Liver (tissue), 3 donors: Measurements from ENCODE around the gene CCDC141.

Experiments
- EGR1 ChIP-seq, 2 donors: IDR thresholded peaks; 2 replicates each; pipeline ENCODE4 v1.6.1; 2016 to 2018; ENCODE audit warnings: antibody characterized with exemption in 2 of 2, low read depth in 2 of 2
- RAD21 ChIP-seq, 2 donors: IDR thresholded peaks; 2 replicates each; pipeline ENCODE4 v1.6.1; 2016; ENCODE audit warnings: antibody characterized with exemption in 2 of 2, mild to moderate bottlenecking in 2 of 2
- SP1 ChIP-seq: IDR thresholded peaks from 2 replicates; pipeline ENCODE4 v1.6.1; 2018; ENCODE audit warnings: antibody characterized with exemption, mild to moderate bottlenecking
- TAF1 ChIP-seq: conservative IDR thresholded peaks from 2 replicates; pipeline ENCODE4 v1.6.1; 2016; ENCODE audit warnings: antibody characterized with exemption, mild to moderate bottlenecking
- YY1 ChIP-seq: IDR thresholded peaks from 2 replicates; pipeline ENCODE4 v1.6.1; 2016; ENCODE audit warnings: antibody characterized with exemption, mild to moderate bottlenecking
- TF ChIP-seq, protein P1 (sequence below): fragments of 150-350 bp; IDR thresholded peaks from 2 replicates; pipeline ENCODE4 v1.5.1; 2017; ENCODE audit warnings: improper control_type of control experiment, low read depth, low read length; ENCODE audit not compliant: missing input control
- TF ChIP-seq, protein P2 (sequence below): IDR thresholded peaks from 2 replicates; pipeline ENCODE4 v1.6.1; 2016; ENCODE audit warnings: antibody characterized with exemption
- TF ChIP-seq, protein P3 (sequence below): IDR thresholded peaks from 2 replicates; pipeline ENCODE4 v1.6.1; 2016; ENCODE audit warnings: antibody characterized with exemption, mild to moderate bottlenecking
- donor health status: healthy.
- donor health status: healthy.

DNA sequence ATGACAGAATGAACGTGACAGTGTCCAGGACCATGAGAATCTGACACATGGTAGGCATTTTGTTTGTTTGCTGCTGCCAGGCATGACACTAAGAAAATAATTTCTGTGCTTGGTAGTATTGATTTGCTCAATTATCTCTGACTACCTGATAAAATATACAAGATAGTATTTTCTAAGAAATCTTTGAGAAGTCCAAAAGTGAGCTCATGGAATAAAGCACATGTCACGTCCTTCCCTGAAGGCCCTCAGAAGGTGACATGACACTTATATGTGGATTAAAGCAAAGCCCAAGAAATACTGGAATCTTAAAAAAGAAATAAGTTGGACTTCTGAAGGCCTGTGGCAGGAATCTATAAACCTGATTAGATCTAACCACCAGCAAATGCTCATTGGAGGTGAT, 238.9 kb downstream of the CCDC141 start:
- TF ChIP-seq, protein P1, sequence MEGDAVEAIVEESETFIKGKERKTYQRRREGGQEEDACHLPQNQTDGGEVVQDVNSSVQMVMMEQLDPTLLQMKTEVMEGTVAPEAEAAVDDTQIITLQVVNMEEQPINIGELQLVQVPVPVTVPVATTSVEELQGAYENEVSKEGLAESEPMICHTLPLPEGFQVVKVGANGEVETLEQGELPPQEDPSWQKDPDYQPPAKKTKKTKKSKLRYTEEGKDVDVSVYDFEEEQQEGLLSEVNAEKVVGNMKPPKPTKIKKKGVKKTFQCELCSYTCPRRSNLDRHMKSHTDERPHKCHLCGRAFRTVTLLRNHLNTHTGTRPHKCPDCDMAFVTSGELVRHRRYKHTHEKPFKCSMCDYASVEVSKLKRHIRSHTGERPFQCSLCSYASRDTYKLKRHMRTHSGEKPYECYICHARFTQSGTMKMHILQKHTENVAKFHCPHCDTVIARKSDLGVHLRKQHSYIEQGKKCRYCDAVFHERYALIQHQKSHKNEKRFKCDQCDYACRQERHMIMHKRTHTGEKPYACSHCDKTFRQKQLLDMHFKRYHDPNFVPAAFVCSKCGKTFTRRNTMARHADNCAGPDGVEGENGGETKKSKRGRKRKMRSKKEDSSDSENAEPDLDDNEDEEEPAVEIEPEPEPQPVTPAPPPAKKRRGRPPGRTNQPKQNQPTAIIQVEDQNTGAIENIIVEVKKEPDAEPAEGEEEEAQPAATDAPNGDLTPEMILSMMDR, result no peak
- TF ChIP-seq YY1, result no peak
- no peak for TF ChIP-seq SP1
- no peak for TF ChIP-seq RAD21 (IDR thresholded peaks at IDR 0.05)
- TF ChIP-seq, protein P2, sequence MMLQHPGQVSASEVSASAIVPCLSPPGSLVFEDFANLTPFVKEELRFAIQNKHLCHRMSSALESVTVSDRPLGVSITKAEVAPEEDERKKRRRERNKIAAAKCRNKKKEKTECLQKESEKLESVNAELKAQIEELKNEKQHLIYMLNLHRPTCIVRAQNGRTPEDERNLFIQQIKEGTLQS, result no peak
- no peak for TF ChIP-seq TAF1
- TF ChIP-seq, protein P3, sequence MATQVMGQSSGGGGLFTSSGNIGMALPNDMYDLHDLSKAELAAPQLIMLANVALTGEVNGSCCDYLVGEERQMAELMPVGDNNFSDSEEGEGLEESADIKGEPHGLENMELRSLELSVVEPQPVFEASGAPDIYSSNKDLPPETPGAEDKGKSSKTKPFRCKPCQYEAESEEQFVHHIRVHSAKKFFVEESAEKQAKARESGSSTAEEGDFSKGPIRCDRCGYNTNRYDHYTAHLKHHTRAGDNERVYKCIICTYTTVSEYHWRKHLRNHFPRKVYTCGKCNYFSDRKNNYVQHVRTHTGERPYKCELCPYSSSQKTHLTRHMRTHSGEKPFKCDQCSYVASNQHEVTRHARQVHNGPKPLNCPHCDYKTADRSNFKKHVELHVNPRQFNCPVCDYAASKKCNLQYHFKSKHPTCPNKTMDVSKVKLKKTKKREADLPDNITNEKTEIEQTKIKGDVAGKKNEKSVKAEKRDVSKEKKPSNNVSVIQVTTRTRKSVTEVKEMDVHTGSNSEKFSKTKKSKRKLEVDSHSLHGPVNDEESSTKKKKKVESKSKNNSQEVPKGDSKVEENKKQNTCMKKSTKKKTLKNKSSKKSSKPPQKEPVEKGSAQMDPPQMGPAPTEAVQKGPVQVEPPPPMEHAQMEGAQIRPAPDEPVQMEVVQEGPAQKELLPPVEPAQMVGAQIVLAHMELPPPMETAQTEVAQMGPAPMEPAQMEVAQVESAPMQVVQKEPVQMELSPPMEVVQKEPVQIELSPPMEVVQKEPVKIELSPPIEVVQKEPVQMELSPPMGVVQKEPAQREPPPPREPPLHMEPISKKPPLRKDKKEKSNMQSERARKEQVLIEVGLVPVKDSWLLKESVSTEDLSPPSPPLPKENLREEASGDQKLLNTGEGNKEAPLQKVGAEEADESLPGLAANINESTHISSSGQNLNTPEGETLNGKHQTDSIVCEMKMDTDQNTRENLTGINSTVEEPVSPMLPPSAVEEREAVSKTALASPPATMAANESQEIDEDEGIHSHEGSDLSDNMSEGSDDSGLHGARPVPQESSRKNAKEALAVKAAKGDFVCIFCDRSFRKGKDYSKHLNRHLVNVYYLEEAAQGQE, result no peak
- TF ChIP-seq EGR1 (IDR thresholded peaks at IDR 0.05; ENCODE audit: low read depth in 2 of 2), result no peak
